Right ventricle myocardium inferior (tissue), 1 donor: ENCODE results near the gene FOXD1. TPM values are rescaled to one million over a fixed set of nuclear protein-coding genes. Genes with fewer than 3 reads are reported as not detected.
"Not testable (repeated sequence)": the region's sequence is repeated elsewhere in the genome, so short reads cannot be mapped to it uniquely, and the experiment has no call there.

ENCODE experiments used
- ATAC-seq: fragments of 200-7000 bp; cut with Tn5 transposase; one replicate; pipeline ENCODE4 v1.9.1; 2020; ENCODE audit warnings: mild to moderate bottlenecking, moderate library complexity
- DNase-seq: peaks from one replicate; pipeline ENCODE4 v3.0.0; 2021; ENCODE audit errors: missing footprints
- intact Hi-C: fragments of 100-400 bp; cut with DNase I; formaldehyde crosslinking; loops from one replicate; pipeline ENCODE4 v1.11.0; 2022
- total RNA-seq: library from RNA; stranded (reverse); fragmentation: NEBNext Ultra II Directional; extraction: Animal tissue kit (Norgen Biotek cat#: 25700); gene quantifications from one replicate; pipeline ENCODE4 v1.2.1, GENCODE V29; 2021
- donor health status: DM: no; HTN: yes; CAD: no; lungs with severe emphysema.

The FOXD1 gene
- total RNA-seq, 1 donor from 2014 or later: not detected

DNA sequence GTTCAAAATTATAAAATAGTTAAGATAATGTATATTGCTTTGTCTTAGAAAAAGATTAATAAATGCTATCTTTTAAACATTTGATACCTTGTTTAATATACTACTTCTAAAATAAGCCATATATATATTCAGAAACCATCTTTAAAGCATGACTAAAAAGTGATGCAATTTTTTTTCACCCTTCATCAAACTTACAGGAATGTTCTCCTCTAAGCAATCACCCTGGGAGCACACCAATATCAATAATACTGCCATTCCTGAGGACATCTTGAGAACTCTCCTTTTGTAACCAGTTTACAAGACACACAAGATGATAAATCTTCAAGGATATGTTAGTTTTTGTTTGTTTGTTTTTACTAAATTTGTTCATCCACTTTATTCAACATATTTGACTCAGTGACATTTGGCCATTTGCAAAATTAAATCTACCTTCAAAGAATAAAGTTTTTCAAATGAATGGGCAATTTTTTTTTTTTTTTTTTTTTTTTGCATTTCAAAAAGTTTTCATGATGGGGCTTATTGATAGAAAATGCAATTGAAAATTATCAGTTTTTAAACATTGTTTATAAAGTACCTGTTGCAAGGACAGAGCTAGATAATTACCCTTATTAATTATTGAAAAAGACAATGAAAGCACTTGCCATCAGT, 17.2 kb downstream of the FOXD1 start:
- intact Hi-C loops: no loop called here
- ATAC-seq (no peak), DNase-seq (no peak)

DNA sequence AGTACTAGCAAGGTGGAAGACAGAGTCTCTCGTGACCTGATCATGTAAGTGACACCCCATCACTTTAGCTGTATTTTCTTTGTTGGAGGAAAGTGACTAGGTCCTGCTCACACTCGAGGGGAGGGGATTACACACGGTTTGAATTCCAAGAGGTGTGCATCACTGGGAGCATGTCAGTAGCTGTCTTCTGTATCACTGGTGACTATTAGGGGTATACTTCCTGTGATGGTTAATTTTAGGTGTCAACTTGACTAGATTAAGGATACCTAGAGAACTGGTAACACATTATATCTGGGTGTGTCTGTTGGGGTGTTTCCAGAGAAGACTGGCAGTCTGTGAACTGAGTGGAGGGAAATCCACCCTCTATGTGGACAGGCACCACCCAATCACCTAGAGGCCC, 22.5 kb downstream of the FOXD1 start:
- ATAC-seq (no peak), DNase-seq (no peak)
- intact Hi-C loops: no loop called here

DNA sequence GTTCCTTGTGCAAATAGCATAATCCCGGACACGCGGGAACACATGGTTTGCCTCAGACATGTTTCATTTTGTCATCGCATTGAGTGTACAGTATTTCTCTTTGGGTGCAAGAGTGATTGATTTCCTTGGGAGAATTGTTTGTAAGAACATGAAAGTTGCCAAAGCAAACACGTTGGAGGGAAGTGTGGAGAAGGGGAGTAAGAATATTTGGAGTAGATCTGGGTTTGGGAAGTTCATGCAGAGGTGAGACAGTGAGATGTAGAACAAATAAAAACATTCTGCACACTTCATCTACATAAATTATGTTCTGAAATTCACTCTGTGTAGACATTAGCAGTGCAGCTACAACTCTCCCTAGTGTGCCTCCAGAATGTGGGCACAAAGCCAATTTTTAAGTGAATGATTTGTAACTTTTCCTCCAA, 24.0 kb downstream of the FOXD1 start:
- ATAC-seq (no peak), DNase-seq (no peak)
- intact Hi-C loops: no loop called here

DNA sequence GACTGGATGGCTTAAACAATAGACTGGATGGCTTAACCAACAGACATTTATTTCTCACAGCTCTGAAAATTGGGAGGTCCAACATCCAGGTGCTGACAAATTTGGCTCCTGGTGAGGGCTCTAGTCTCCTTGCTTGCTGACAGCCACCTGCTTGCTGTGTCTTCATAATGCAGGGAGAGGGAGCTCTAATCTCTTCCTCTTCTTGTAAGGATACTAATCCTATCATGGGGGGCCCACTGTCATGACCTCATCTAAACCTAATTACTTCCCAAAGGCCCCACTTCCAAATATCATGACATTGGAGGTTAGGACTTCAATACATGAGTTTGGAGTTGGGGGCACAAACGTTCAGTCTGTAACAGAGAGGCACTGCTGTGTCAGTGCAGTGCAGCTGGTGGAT, 26.4 kb downstream of the FOXD1 start:
- intact Hi-C loops: no loop called here
- ATAC-seq (no peak), DNase-seq (no peak)

DNA sequence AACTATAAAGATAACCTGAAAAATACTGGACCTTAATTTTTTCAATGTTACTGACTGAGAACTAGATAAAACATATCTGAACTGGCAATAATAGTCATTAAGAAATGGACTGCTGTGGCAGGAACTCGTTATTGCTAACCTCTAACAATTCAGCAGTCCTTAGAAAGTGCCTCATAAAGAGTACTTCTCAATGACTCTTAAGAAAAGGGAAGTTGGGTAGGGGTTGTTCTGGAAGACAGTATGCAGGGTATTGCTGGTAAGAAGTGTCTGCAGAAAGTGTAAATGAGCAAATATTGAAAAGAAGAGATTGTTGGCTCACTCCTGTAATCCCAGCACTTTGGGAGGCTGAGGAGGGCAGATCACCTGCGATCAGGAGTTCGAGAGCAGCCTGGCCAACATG, 27.9 kb downstream of the FOXD1 start:
- intact Hi-C loops: no loop called here
- DNase-seq (no peak), ATAC-seq (no peak)

DNA sequence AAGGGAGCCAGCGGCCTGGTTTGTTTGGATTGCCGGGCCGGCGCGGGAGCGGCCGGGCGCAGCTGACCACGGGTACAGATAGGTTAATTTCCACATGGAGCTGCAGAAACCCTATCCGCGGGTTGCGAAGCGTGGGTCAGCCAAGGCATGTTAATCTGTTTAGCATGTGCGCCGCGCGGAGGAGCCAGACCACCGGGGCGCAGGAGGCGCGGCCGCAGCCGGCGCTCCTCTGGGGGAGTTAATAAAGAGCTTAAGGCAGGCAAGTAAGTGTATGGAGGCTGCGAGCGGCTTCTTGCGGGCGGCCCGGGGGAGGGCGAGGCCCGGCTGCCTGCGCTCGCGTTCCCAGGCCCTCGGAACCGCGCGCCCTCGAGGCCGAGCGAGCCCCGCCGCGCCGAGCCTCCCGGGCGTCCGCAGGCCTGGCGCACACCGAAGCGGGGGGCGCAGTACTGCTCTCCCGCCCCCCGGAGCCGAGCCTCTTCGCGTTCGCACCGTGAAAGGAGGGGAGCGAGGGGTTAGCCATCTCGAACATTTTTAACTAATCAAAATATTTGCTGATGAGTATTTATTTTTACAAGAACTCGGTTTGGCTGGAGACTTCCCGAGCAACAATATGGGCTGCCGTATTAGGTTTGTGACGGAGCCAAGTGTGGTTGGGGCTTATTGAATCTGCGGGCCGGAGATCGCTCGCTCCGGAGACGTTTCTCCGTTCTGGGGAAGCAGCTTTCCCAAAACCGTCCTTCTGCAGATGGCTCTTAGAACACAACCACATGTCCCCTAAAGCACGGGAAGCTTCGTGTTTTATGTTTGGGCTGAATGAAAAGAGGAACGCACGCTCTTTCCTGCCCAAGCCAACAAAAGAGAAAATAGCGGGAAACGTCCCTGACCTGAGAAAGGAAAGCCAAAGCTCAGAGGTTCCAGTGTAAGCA, 28.8 kb downstream of the FOXD1 start:
- no peak for DNase-seq
- intact Hi-C loops: no loop called here
- ATAC-seq: no peak

DNA sequence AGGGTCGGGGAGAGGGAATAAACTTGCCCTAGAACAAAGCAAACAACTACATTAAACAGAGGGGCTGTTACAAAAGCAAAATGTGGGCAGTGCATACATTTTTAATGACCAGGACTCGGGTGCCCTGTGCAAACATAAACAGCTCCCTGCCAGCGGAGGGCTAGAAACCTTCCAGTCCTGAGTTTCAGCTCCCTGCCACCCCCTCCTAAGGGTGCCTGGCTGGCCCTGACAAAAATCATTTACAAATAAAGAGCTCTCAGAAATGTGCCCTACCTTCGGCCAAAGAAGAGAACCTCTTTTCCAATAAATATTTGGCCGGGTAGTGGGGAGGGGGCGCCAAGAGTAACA, 29.5 kb downstream of the FOXD1 start:
- DNase-seq (no peak), ATAC-seq (no peak)
- intact Hi-C loops: no loop called here

DNA sequence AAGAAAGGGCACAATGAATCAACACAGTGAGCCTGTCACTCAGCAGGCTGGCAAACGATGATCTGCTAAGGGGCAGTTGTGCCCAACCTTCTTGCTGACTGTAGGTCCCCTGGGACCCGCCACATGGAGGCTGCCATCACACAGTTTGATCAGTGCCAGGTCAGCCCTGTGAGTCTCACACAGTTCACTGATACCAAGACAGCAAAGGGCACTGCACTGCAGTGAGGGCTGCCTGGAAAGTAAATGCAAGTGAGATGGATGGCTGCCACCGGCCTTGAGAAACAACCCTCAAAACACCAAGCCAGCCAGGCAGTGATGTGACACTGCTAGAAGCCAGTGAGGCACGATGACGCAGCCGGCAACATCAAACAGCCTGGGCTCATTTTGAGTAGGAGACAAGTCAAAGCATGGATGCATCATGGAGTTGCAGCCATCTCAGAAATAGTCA, 30.3 kb downstream of the FOXD1 start:
- intact Hi-C loops: no loop called here
- ATAC-seq (no peak), DNase-seq (no peak)

DNA sequence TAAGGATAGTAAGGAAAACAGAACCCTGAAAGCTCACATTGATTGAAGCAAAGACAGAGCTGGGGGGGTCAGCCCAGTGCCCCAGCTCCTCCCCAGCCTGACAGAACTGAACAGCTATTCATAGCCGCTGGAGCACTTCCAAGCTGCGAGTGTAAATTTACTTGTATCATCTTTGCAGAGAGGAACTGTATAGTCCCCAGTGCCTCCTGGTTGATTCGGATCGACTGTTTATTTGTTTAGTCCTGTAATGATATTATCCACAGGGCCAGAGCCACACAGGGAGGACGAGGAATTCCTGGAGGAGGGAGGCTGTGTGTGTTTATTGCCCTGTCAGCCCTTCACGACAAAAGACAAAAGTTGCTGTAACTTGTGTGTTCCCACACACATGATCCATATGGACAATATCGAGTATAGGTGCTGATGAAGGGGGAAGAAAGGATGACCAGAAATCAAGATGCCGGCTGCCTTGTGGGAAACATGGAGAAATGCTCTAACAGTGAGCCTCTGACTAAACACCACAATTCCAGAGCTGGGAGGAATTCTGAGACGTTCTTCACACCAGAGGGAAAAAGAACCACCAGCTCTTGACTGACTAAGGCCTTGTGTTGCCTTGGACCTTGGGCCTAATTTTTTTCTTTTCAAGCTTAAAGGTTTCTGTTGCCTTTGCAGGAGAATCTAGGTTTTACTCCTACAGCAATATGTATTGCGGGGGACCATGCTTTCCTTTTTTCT, 31.1 kb downstream of the FOXD1 start:
- DNase-seq (no peak), ATAC-seq (no peak)
- intact Hi-C loops: no loop called here

DNA sequence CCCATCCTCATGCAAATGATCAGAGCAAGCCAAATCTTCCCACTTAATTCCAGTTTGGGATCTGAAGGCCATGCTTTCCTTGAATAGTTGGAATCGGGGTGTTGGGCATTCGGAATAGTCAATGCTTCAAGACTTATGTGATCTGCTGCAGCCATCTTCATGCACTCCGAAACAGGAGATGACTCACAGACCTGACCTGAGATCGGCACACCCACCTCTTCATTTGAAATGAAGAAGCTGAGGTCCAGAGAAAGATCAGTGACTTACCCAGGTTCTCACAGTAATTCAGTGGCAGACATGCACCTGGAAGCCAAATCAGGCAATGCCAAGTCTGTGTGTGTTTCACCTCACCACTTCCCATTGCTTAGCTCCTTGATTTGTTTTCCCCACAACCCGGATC, 33.0 kb downstream of the FOXD1 start:
- intact Hi-C loops: no loop called here
- ATAC-seq (no peak), DNase-seq (no peak)

DNA sequence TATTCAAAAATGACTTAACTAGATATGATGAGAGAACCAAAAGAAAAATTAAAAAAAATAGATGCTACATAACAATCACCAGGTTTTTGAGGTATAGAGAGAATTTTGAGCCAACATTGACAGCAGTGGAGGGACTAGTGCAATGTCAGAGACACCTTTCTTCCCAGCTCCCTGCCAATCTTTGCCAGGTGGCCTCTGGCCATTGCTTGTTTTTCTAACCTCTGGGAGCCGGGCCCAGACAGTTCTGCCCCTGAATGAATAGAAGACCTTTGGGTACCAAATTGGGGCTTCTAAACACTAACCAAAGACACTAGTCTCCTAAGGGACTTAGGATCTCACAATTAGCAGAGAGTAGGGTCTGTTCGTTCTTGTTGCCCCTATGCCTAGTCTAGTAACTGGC, 33.4 kb downstream of the FOXD1 start:
- intact Hi-C loops: no loop called here
- no peak for DNase-seq
- ATAC-seq: no peak

DNA sequence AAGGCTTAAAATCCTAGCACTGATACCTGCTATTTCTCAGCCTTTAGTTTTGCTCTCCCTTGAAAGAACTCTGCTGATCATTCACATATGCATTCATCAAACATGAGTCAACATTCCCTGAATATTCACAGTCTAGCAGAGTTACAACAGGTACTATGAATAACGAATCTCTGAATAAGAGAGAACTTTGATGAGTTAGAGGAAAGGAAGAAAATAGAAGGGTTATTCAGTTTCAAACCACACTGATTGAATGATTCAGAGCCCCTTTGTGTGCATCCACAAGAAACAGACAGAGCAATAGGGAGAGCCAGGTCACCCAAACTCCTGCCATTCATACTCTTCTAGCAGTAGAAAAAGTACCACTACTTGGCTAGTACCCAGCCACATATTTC, 36.0 kb downstream of the FOXD1 start:
- ATAC-seq: no peak
- DNase-seq: no peak
- intact Hi-C loops: no loop called here

DNA sequence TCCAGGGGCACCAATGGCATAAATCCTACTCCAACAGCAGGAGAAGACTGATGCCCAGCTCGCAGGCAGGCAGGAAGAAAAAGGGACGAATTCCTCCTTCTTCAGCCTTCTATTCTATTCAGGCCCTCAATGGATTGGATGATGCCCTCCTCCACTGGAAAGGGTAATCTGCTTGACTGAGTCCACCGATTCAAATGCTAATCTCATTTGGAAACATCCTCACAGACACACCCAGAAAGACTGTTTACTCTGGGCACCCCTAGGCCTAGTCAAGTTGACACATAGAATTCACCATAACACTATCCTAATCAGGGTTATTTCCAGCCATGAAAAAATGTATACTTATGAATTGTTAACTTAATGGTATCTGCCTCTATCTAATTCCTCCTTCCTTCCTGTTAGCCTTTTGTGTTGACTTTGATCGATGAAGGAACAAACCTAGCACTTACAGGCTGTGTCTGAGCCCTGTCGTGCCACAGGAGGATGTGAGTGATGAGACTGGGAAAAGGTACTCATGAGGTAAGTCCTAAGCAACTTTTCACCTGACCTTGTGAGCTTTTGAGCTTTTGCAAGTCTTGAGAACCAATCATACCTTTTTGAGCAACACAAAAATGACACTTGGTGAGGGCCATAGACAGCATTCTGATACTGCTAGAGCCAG, 36.5 kb downstream of the FOXD1 start:
- DNase-seq: no peak
- intact Hi-C loops: no loop called here

DNA sequence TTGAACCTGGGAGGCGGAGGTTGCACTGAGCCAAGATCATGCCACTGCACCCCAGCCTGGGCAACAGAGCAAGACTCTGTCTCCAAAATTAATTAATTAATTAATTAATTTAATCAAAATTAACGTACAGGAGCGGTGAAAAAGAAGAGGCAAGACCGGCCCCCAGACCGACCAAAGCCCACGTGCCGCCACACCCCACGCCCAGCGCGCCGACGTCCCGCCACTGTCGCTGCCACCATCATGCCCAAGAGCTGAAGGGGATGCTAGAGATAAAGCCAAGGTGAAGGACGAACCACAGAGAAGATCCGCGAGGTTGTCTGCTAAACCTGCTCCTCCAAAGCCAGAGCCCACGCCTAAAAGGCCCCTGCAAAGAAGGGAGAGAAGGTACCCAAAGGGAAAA, 38.6 kb downstream of the FOXD1 start:
- ATAC-seq, DNase-seq, intact Hi-C loops: not testable (repeated sequence)

More for the DNA sequence above, 36.5 kb downstream of the FOXD1 start:
- ATAC-seq: no peak

DNA sequence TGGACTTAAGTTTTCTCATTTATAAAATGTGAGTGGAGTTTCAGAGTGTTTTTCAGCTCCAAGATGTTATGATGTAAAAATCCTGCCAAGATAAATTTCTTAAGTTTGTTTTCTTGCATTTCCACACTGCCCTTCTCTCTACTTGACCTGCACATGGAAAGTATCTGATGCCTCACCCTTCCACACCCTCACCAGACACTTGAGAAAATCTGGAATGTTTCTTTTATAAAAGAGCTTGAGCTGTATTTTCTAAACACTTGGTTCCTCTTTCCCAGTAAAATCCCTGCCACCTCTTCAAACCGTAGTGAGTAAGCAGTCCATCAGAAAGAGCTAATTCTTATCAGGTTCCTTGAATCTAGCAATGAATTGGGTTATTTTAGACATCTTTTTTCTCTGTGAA, 42.9 kb downstream of the FOXD1 start:
- intact Hi-C loops: no loop called here
- ATAC-seq: no peak
- DNase-seq: no peak

DNA sequence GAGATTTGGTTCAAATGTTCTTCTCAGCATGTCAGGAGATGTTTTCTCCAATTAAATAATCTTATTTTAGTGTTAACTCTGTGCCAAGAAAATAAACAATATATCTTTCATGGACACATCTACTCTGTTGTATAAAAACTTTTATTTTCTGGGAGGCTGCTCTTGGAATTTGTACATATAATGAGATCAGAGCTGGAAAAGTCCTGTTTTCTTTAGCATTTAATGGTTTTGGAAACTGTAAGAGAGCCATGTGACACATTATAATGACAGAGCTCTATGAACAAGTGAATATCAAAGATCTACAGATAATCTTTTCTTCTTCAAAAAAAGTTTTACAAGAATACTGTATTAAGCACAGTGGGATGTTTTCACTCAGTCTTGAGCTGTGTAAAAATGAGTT, 48.8 kb downstream of the FOXD1 start:
- intact Hi-C loops: no loop called here
- DNase-seq (no peak), ATAC-seq (no peak)
